ENCODE data around the gene PLXDC2. TPM values are rescaled to one million over a fixed set of nuclear protein-coding genes. Genes with fewer than 3 reads are reported as not detected.
A peak's percentile ranks its signal among the peaks of the same experiment; 100 is the strongest.

PLXDC2 gene
- total RNA-seq, 1 donor from 2014 or later = 94.1 TPM

DNA sequence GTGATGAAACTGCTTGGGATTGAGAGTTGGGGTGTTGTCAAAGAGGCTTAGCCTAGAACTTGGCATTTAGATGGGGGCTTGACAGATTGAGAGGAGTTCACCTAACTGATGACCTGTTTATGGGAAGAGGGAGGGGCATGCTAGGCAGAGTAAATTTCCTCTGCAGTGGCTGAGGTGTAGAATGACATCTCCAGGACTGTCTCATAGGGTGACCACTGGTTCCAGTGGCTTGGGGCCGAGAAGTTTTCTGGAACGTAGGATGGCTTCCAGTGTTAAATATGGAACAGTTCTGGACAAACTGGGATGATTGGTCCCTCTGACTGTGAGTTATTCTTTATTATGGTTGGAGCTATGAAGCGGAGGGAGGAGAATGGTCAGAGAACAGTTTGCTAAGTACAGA, 186.4 kb downstream of the PLXDC2 start:
- H3K27me3 ChIP-seq = no peaks in the 10 kb centered on the region
- TF ChIP-seq, protein P1, sequence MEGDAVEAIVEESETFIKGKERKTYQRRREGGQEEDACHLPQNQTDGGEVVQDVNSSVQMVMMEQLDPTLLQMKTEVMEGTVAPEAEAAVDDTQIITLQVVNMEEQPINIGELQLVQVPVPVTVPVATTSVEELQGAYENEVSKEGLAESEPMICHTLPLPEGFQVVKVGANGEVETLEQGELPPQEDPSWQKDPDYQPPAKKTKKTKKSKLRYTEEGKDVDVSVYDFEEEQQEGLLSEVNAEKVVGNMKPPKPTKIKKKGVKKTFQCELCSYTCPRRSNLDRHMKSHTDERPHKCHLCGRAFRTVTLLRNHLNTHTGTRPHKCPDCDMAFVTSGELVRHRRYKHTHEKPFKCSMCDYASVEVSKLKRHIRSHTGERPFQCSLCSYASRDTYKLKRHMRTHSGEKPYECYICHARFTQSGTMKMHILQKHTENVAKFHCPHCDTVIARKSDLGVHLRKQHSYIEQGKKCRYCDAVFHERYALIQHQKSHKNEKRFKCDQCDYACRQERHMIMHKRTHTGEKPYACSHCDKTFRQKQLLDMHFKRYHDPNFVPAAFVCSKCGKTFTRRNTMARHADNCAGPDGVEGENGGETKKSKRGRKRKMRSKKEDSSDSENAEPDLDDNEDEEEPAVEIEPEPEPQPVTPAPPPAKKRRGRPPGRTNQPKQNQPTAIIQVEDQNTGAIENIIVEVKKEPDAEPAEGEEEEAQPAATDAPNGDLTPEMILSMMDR (IDR thresholded peaks at IDR 0.05) = no peak
- peaks cover 24 to 58% of the 10 kb centered on the region in 2 donors for H3K4me1 ChIP-seq
- peak overlapping the region; percentile 69 to 83 for H3K27ac ChIP-seq
- intact Hi-C loops (cut with DNase I) = loop anchor here (5.0 to 10.0 kb wide), 3 partner anchors 80 to 368 kb away; partner anchors contain the start of gene PLXDC2
- H3K4me3 ChIP-seq = no peak overlapping the region
- DNase-seq (ENCODE audit: low spot score in 2 of 2) = no peak
- H3K36me3 ChIP-seq = peaks cover 5 to 6% of the 10 kb centered on the region in 2 donors
- no peaks in the 10 kb centered on the region for H3K9me3 ChIP-seq

DNA sequence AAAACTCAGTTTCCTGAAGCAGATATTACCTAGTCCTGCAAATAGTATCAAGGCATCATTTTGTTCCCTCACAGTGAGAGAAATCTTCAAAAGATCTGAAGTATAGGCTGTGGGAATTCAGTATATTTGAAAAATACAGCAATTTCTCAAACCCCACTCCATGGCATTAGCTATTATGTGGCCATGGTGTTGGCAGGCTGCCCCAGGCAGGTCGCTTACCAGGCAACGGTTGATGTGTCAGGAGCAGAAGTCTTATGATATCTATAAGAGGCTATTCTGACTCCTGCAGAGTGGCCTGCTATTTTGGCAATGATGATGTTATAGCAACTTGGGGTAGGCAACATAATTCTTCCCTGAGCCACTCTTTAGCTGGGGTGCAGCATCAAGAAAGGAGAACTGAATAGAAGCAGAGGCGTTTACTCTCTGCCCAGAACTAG, 187.9 kb downstream of the PLXDC2 start:
- H3K36me3 ChIP-seq = peaks cover 5 to 6% of the 10 kb centered on the region in 2 donors
- H3K9me3 ChIP-seq = no peaks in the 10 kb centered on the region
- TF ChIP-seq, protein P1 (IDR thresholded peaks at IDR 0.05) = no peak
- H3K4me1 ChIP-seq = peaks cover 24 to 63% of the 10 kb centered on the region in 2 donors
- peak overlapping the region; percentile 80 to 83 for H3K27ac ChIP-seq
- H3K4me3 ChIP-seq = peak overlapping the region in 1 of 2 donors; percentile 40
- intact Hi-C loops (cut with DNase I) = loop anchor here (5.0 to 10.0 kb wide), 3 partner anchors 82 to 369 kb away; partner anchors contain the start of gene PLXDC2
- H3K27me3 ChIP-seq = no peaks in the 10 kb centered on the region
- peak; percentile 28 to 74 for DNase-seq (ENCODE audit: low spot score in 2 of 2)

DNA sequence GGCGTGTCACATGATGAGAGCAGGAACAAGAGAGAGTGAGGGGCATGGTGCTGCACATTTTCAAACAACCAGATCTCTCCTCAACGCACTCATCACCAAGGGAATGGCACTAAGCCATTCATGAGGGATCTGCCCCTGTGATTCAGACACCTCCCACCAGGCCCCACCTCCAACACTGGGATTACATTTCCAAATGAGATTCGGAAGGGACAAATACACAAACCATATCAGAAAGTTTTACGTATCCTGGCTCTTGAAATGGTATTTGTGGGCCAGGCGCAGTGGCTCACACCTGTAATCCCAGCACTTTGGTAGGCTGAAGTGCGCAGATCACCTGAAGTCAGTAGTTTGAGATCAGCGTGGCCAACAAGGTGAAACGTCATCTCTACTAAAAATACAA, 189.4 kb downstream of the PLXDC2 start:
- DNase-seq (ENCODE audit: low spot score in 2 of 2) = no peak
- Histone ChIP-seq H3K4me1 (peaks cover 20 to 58% of the 10 kb centered on the region in 2 donors), H3K4me3 (no peak overlapping the region), H3K27me3 (no peaks in the 10 kb centered on the region), H3K36me3 (peaks cover 5 to 6% of the 10 kb centered on the region in 2 donors), H3K9me3 (no peaks in the 10 kb centered on the region), H3K27ac (peak overlapping the region; percentile 80 to 83)
- TF ChIP-seq, protein P1 (IDR thresholded peaks at IDR 0.05) = no peak
- intact Hi-C loops (cut with DNase I) = loop anchor here (10.0 kb wide), 1 partner anchor 371 kb away; no protein-coding TSS in a partner anchor

DNA sequence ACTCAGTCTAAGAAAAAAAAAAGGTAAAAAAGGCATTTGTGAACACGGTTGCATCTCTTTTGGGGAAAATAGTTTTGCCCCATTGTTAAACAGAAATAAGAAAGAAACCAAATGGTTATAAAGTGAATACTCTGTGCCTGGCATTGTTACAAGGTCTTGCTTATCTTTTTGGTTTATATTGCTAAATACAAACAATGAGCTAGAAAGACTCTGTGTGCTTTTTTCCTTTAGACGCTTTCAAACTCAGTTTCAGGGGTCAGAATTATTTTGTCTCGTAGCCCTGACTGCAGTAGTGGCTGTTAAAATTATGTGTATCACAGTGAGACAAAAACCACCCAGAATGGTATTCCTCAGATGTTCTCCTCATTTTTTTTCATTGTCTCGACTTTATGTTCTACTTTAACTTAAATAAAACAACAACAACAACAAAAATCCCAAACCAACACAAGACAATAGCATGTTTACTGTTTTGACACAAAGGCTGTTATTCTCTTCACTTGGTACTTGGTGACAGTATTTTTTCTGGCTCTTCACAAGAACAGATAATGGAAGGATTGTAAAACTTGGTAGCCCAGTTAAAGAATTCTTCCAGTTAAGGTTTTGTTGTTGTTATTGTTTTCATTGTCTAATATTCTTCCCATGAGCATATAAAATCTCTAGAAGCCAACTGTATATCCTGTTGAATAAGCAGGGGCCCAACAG, 190.1 kb downstream of the PLXDC2 start:
- H3K27me3 ChIP-seq = no peaks in the 10 kb centered on the region
- TF ChIP-seq, protein P1 (IDR thresholded peaks at IDR 0.05) = no peak
- H3K27ac ChIP-seq = peak overlapping the region; percentile 80 to 83
- no peak overlapping the region for H3K4me3 ChIP-seq
- peaks cover 5 to 6% of the 10 kb centered on the region in 2 donors for H3K36me3 ChIP-seq
- intact Hi-C loops (cut with DNase I) = loop anchor here (10.0 kb wide), 1 partner anchor 372 kb away; no protein-coding TSS in a partner anchor
- H3K4me1 ChIP-seq = peaks cover 20 to 58% of the 10 kb centered on the region in 2 donors
- H3K9me3 ChIP-seq = no peaks in the 10 kb centered on the region
- DNase-seq (ENCODE audit: low spot score in 2 of 2) = no peak

DNA sequence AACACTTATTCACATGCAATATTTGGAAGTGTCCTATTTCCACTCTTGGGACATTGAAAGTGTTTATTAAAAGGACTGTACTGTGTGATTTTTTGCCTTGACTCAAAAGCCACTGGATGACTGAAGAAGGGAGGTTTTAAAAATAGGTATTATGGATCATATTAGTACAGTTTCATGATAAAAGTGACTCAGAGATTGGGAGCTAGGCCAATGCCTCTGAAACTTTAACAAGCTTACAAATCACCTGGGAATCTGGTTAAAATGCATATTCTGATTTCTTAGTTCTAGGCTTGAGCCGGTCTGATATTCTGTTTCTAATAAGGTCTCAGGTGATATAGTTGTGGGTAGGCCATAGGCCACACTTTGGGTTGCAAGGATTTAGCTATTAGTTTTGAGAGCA, 191.2 kb downstream of the PLXDC2 start:
- Histone ChIP-seq H3K36me3 (peaks cover 2 to 3% of the 10 kb centered on the region in 2 donors), H3K27me3 (no peaks in the 10 kb centered on the region), H3K4me1 (peaks cover 20 to 56% of the 10 kb centered on the region in 2 donors), H3K9me3 (no peaks in the 10 kb centered on the region), H3K4me3 (no peak overlapping the region), H3K27ac (peak overlapping the region in 1 of 2 donors; percentile 83)
- intact Hi-C loops (cut with DNase I) = loop anchor here (10.0 kb wide), 1 partner anchor 373 kb away; no protein-coding TSS in a partner anchor
- DNase-seq (ENCODE audit: low spot score in 2 of 2) = no peak
- TF ChIP-seq, protein P1 (IDR thresholded peaks at IDR 0.05) = no peak
